ENCODE results near the gene RGS11. TPM values are rescaled to one million over a fixed set of nuclear protein-coding genes. Genes with fewer than 3 reads are reported as not detected.

RGS11 gene
- total RNA-seq, 1 donor = 0.86 TPM

DNA sequence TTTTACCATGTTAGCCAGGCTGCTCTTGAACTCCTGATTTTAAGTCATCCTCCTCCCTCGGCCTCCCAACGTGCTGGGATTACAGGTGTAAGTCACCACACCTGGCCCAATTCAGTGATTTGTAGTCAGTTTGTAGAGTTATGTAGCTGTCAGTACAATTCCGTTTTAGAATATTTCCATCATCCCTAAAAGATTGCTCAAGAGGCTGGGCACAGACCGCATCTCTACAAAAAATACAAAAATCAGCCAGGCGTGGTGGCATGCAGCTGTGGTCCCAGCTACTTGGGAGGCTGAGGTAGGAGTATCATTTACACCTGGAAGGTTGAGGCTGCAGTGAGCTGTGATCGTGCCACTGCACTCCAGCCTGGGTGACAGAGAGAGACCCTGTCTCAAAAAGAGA is 20.6 kb downstream of the RGS11 start:
- no peak for TF ChIP-seq CTCF (IDR thresholded peaks at IDR 0.05; ENCODE audit: insufficient read depth, low read depth, low read length)
- no peak overlapping the region for H3K4me3 ChIP-seq (ENCODE audit: low read depth, low read length)

DNA sequence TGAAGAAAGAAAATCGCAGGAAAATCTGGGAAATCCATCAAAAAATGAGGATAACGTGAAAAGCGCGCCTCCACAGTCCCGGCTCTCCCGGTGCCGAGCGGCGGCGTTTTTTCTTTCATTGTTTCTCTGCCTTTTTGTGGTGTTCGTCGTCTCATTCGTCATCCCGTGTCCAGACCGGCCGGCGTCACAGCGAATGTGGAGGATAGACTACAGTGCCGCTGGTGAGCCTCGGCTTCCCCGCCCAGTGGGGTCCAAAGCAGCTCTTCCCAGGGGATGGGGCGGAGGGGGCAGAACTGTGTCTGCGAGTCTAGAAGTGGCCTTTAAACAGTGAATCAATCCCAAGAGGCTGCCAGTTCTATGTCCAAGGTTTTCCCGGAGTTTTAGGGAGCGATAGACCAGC is 21.3 kb downstream of the RGS11 start:
- H3K4me3 ChIP-seq (ENCODE audit: low read depth, low read length) = no peak overlapping the region
- no peak for DNase-seq (ENCODE audit: low read depth)
- TF ChIP-seq CTCF (IDR thresholded peaks at IDR 0.05; ENCODE audit: insufficient read depth, low read depth, low read length) = no peak

More for the DNA sequence above, 20.6 kb downstream of the RGS11 start:
- DNase-seq (ENCODE audit: low read depth) = no peak

GRCh38 chr16:253833-254232 is 21.9 kb downstream of the RGS11 start:
- no peak for TF ChIP-seq CTCF (IDR thresholded peaks at IDR 0.05; ENCODE audit: insufficient read depth, low read depth, low read length)
- no peak overlapping the region for H3K4me3 ChIP-seq (ENCODE audit: low read depth, low read length)
- no peak for DNase-seq (ENCODE audit: low read depth)

- no peak for TF ChIP-seq CTCF (IDR thresholded peaks at IDR 0.05; ENCODE audit: insufficient read depth, low read depth, low read length)
- peak overlapping the region; percentile 5 for H3K4me3 ChIP-seq (ENCODE audit: low read depth, low read length)
- peak; percentile 42 for DNase-seq (ENCODE audit: low read depth)
Measured at GRCh38 chr16:252366-253337, 23.1 kb downstream of the RGS11 start.

DNA sequence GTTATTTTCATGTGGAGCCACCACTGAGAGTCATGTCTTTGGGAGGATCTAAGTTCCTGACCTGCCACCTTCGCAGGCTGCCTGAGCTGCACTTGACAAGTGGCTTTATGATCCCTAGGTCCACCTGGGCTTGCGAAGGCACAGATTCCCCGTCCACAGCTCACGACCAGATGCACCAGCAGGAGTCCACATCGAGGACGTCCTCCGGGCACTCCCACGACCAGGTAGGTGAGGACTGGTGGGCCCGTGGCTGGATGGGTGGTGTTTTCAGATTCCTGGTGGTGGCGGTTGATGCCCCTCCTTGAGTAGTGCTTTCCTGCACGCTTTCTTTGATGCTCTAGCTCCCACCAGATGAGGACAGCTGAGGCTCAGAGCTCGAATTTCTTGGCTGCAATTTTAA is 26.3 kb downstream of the RGS11 start:
- no peak for DNase-seq (ENCODE audit: low read depth)
- TF ChIP-seq CTCF (IDR thresholded peaks at IDR 0.05; ENCODE audit: insufficient read depth, low read depth, low read length) = no peak
- no peak overlapping the region for H3K4me3 ChIP-seq (ENCODE audit: low read depth, low read length)

DNA sequence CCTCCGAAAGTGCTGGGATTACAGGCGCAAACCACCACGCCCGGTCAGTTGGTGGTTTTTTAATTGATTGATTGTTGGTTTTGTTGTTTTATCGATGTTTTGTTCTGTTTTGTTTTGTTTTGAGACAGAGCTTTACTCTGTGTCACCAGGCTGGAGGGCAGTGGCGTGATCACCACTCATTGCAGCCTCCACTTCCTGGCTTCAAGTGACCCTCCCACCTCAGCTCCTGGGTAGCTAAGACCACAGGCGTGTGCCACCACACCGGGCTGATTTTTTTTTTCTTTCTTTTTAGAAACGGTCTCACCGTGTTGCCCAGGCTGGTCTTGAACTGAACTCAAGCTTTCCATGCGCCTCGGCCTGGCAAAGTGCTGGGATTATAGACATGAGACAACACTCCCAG is 28.7 kb downstream of the RGS11 start:
- TF ChIP-seq CTCF (IDR thresholded peaks at IDR 0.05; ENCODE audit: insufficient read depth, low read depth, low read length) = no peak
- no peak for DNase-seq (ENCODE audit: low read depth)
- no peak overlapping the region for H3K4me3 ChIP-seq (ENCODE audit: low read depth, low read length)

Measured in fibroblast of villous mesenchyme (primary cell).